AG04450 (cell line): ENCODE measurements around the gene PGS1. TPM values are rescaled to one million over a fixed set of nuclear protein-coding genes. Genes with fewer than 3 reads are reported as not detected.
A peak's percentile ranks its signal among the peaks of the same experiment; 100 is the strongest.

Experiments
- CTCF ChIA-PET: fragments of 300-600, 350-600 bp; formaldehyde crosslinking; extraction: SDS; loops from one replicate; lab custom pipeline; 2022; ENCODE audit warnings: antibody characterized with exemption, inconsistent platforms; lab: Charles Lee
- POLR2A ChIA-PET: fragments of 350-600 bp; formaldehyde crosslinking; extraction: SDS; loops from one replicate; lab custom pipeline; 2021; ENCODE audit warnings: antibody characterized with exemption, inconsistent platforms; lab: Yijun Ruan, JAX
- DNase-seq: peaks from one replicate; pipeline ENCODE4 v3.0.0-alpha.2; 2011; ENCODE audit warnings: low read depth, low spot score
- H3K27ac ChIP-seq: one replicate; pipeline ENCODE4 v1.5.1; 2012; ENCODE audit warnings: low read depth, low read length, control low read depth
- H3K27me3 ChIP-seq: one replicate; pipeline ENCODE4 v1.6.0; 2012; ENCODE audit warnings: low read length; ENCODE audit not compliant: control insufficient read depth, insufficient read depth
- H3K4me3 ChIP-seq: 2 replicates; pipeline ENCODE4 v1.5.1; 2011; ENCODE audit warnings: mild to moderate bottlenecking, low read depth, low read length, control low read depth
- H3K9me3 ChIP-seq: 2 replicates; pipeline ENCODE4 v1.5.1; 2012; ENCODE audit warnings: low read length; ENCODE audit not compliant: control insufficient read depth, insufficient read depth
- CTCF ChIP-seq: IDR thresholded peaks from 2 replicates; pipeline ENCODE4 v1.5.1; 2011; ENCODE audit warnings: low read depth, low read length, control low read depth, inconsistent platforms
- polyA plus RNA-seq: library from polyadenylated mRNA; depleted of rRNA; stranded (reverse); fragments of >200 nt; gene quantifications from 2 replicates; pipeline ENCODE4 v1.2.3, GENCODE V29; 2011

Gene PGS1
- polyA plus RNA-seq, 1 experiment: 31.0 TPM

GRCh38 chr17:78359997-78360370 lies 18.5 kb upstream of the PGS1 start, which contains the start of gene SOCS3:
Gene SOCS3, minus strand, starts transcription at chr17:78360077. Its CDS starts 982 bp downstream, at chr17:78359095.
- no peak for TF ChIP-seq CTCF
- POLR2A ChIA-PET: interaction anchor here (0.6 to 3.9 kb wide), 21 partner anchors 8 to 382 kb away, joined by 3 to 32 read pairs (median 4); no protein-coding TSS in a partner anchor
- CTCF ChIA-PET: interaction anchor here (0.6 to 4.4 kb wide), 14 partner anchors 10 to 349 kb away, joined by 3 to 58 read pairs (median 9); no protein-coding TSS in a partner anchor
- peak within 1 kb of the TSS; percentile 82 for H3K27ac ChIP-seq
- peak within 1 kb of the TSS; percentile 87 for H3K4me3 ChIP-seq
- peak; percentile 86 for DNase-seq
- H3K9me3 ChIP-seq: peaks cover 4% of the 10 kb centered on the region; the same call in 1 of the 2 replicates
- no peaks in the 10 kb centered on the region for H3K27me3 ChIP-seq

GRCh38 chr17:78360371-78361224 lies 17.9 kb upstream of the PGS1 start:
- POLR2A ChIA-PET: interaction anchor here (0.6 to 3.9 kb wide), 23 partner anchors 9 to 109 kb away, joined by 3 to 32 read pairs (median 4); no protein-coding TSS in a partner anchor
- peak overlapping the region; percentile 73 for H3K27ac ChIP-seq
- TF ChIP-seq CTCF: peak; percentile 90
- H3K27me3 ChIP-seq: no peaks in the 10 kb centered on the region
- peak; percentile 63 for DNase-seq
- peaks cover 4% of the 10 kb centered on the region; the same call in 1 of the 2 replicates for H3K9me3 ChIP-seq
- CTCF ChIA-PET: interaction anchor here (0.6 to 4.4 kb wide), 28 partner anchors 9 to 348 kb away, joined by 3 to 58 read pairs (median 5); partner anchors contain the start of genes PGS1 and TK1
- peak overlapping the region; percentile 59 for H3K4me3 ChIP-seq

GRCh38 chr17:78361225-78361701 lies 17.2 kb upstream of the PGS1 start:
- CTCF ChIA-PET: interaction anchor here (0.7 to 4.4 kb wide), 26 partner anchors 8 to 348 kb away, joined by 3 to 58 read pairs (median 6); partner anchors contain the start of gene PGS1
- peaks cover 4% of the 10 kb centered on the region; the same call in 1 of the 2 replicates for H3K9me3 ChIP-seq
- POLR2A ChIA-PET: interaction anchor here (0.6 to 3.9 kb wide), 9 partner anchors 10 to 72 kb away, joined by 3 to 32 read pairs (median 11); no protein-coding TSS in a partner anchor
- H3K27me3 ChIP-seq: no peaks in the 10 kb centered on the region
- H3K4me3 ChIP-seq: no peak overlapping the region
- no peak for DNase-seq
- no peak for TF ChIP-seq CTCF
- no peak overlapping the region for H3K27ac ChIP-seq

GRCh38 chr17:78362232-78362631 lies 16.2 kb upstream of the PGS1 start:
- DNase-seq: no peak
- Histone ChIP-seq H3K27me3 (no peaks in the 10 kb centered on the region), H3K27ac (no peak overlapping the region), H3K4me3 (no peak overlapping the region), H3K9me3 (peaks cover 4% of the 10 kb centered on the region; the same call in 1 of the 2 replicates)
- CTCF ChIA-PET: interaction anchor here (0.6 to 4.4 kb wide), 7 partner anchors 7 to 112 kb away, joined by 4 to 58 read pairs (median 8); no protein-coding TSS in a partner anchor
- TF ChIP-seq CTCF: no peak
- POLR2A ChIA-PET: interaction anchor here (0.6 to 0.7 kb wide), 3 partner anchors 12 to 41 kb away, joined by 3 to 8 read pairs (median 5); no protein-coding TSS in a partner anchor
